GM10266 (cell line): ENCODE data around the gene USP13.

Experiments used
- DNase-seq: peaks from one replicate; pipeline ENCODE4 v3.0.0; 2012; ENCODE audit errors: extremely low spot score
- TF ChIP-seq, protein P1 (sequence below): IDR thresholded peaks from 2 replicates; pipeline ENCODE4 v1.5.1; 2012; ENCODE audit warnings: mild to moderate bottlenecking, low read depth; ENCODE audit not compliant: control insufficient read depth, insufficient read depth; ENCODE audit errors: missing control alignments

USP13 gene

DNA sequence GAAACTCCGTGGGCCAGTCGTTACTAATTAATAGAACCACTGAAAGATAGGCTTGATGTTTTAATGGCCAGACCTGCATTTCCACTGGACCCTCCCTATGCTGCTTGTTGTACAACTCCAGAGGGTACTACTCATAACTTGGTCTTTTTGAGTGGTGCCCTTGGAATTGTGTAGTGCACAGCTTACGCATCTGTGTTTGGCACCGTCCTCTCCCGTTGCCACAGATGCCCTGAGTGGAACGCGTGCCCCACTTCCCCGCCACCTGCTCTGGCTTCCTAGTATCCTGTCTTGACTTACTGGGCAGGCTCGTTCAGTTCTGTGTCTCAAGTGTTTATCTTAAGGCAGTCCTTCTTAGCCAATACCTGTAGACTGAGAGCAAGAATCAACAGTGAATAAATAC, 78.7 kb downstream of the USP13 start:
- no peak for DNase-seq
- TF ChIP-seq, protein P1, sequence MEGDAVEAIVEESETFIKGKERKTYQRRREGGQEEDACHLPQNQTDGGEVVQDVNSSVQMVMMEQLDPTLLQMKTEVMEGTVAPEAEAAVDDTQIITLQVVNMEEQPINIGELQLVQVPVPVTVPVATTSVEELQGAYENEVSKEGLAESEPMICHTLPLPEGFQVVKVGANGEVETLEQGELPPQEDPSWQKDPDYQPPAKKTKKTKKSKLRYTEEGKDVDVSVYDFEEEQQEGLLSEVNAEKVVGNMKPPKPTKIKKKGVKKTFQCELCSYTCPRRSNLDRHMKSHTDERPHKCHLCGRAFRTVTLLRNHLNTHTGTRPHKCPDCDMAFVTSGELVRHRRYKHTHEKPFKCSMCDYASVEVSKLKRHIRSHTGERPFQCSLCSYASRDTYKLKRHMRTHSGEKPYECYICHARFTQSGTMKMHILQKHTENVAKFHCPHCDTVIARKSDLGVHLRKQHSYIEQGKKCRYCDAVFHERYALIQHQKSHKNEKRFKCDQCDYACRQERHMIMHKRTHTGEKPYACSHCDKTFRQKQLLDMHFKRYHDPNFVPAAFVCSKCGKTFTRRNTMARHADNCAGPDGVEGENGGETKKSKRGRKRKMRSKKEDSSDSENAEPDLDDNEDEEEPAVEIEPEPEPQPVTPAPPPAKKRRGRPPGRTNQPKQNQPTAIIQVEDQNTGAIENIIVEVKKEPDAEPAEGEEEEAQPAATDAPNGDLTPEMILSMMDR, result no peak

DNA sequence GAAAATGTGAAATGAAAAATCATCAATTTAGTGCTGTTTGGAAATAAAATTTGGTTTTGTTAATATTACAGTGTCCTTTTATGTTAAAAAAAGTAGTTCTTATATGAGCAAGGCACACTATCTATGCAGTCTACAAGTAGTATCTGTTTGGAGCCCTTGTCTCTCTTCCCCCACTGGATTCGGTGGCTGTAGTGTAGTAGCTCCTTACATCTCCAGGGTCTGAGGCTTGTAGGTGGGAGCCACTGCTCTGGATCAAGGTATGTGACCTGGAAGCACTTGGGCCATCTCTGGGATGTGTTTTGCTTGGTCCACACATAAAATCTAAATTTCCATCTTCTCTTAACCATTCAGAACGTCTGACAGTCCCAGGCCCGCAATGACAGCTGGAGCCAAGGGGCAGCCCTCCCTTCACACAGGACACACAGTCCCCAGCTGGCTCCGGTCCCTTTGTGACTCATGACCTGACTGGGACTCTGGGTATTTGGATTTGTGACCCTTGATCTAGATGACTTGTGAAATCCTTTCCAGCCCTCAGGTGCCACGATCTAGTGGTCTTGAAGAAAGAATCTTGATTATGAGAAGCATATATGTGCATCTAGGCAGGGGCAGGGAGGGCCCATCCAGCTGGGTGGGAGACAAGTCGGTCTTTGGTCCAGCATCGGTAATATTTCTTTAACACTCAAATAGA, 80.0 kb downstream of the USP13 start:
- TF ChIP-seq, protein P1, result no peak
- DNase-seq, result no peak

DNA sequence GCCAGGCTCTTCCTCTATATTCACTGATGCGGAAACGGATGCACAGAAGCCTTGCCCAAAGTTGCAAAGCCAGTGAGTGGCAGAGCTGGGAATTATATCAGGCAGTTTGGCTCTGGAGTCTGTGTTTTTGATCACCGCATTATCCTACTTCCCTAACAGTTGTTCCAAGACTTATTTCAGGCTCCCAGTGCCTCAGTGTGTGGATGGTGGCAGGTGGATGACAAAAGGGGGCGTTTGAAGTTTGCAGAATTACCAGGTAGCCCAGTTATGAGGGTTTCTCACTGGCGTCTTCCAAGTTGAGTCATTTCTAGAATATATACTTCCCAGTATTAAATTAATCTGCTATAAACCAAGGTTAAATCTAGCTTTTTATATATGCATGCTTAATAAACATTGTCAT, 81.0 kb downstream of the USP13 start:
- TF ChIP-seq, protein P1, result no peak
- no peak for DNase-seq

DNA sequence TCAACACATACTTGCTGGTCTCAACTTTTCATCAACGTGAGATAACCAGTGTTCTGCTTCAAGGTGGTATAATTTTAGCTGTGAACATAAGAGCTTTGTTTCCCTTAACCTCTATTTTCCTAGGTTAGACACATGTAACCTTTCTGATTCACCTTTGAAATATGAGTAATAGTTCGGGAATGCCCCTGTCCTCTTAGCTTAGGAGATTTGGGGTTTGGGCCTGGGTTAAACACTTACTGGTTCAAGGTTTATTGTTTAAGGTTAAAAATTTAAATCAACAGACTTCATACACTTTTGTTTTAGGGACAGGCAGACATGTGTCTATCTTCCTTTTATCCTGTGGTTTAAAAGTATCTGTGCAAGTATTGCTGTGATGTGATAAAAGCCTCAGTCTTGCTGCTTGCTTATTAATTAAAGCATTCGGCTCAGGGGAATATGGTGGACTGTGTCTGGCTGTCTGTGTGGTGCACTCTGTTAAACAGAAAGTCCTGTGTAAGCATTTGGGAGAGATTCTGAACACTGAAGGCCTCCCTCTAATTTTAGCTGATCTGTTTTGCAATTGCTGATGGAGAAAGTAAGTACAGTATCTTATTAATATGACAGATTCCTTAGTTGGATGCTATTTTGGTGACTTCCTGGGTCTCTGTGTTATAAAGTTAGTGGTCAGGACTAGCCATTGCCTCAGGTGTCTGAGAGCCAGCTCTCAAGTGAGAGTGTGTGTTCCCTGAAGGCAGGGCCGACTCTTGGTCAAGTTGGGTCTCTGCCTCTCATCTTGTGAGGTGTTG, 81.8 kb downstream of the USP13 start:
- TF ChIP-seq, protein P1, result no peak
- DNase-seq, result no peak

DNA sequence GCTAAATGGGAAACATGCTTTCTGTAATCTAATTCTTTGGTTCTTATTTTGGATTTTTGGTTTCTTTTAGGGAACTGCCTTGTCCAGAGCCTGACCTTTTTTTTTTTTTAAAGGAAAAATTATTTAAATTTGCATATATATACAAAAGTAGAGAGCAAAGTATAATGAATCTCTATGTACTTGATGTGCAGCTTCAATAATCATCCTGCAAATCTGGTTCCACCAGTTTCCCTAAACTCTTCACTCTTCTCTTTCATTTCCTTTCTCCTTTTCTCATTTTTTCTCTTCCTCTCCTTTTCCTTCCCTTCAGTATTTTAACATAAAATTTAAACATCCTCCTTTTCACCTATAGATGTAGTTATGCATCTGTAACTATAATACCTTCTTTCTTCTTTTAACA, 82.5 kb downstream of the USP13 start:
- DNase-seq, result no peak
- TF ChIP-seq, protein P1, result no peak

DNA sequence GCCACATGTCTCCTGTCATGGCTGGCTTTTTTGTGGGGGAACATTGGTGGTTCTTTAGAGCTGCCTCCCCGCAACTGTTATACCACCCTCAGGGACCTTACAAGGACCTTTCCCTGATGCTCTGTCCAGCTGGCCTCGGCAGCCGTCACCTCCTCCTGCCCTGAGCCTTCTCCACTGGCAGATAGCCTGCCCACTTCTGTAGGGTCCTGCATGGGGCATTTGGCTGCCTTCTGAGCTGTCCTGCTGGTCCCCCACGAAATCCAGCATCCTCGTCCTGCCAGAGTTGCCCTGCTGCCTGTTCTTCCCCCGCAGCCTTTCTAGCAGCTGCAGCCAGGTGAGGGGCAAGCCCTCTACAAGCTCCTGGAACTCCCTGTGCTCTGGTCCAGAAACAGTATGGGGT, 86.2 kb downstream of the USP13 start:
- TF ChIP-seq, protein P1, result no peak
- no peak for DNase-seq

DNA sequence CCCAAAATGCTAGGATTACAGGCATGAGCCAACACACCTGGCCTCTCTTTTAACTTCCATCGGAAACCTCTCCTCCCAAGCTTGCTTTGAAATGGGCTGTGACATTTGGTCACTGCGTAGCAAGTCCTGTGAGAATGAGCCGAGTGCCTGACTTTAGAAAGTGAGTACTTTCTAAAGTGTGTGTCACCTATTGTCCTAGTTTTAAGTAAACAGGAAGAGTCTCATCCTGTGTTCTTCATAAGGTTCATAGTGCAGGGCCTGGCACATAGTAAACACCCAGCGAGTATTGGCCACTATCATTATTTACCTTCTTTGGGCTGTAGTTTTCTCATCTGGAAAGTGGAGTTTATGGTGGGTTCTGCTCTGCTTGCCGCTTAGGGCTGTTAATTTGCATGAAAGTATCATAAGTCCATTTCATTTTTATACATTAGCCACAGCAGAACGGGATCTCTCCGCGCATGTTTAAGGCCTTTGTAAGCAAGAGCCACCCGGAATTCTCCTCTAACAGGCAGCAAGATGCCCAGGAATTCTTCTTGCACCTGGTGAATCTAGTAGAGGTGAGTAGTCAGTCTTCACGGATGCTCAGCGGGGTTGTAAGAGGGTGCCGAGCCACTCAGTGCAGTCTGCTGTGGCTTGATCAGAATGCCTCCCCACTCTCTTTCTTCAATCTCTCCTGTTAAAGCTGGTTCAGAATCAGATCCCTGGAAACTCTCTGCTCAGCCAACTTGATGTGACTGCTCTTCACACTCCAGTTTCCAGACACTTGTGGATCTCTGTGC, 87.2 kb downstream of the USP13 start:
- TF ChIP-seq, protein P1, result no peak
- no peak for DNase-seq
